SK-N-SH (cell line): Measurements from ENCODE around the gene EIF4E1B. TPM values are rescaled to one million over a fixed set of nuclear protein-coding genes. Genes with fewer than 3 reads are reported as not detected.

ENCODE experiments used
- CTCF ChIA-PET: fragments of 300-600, 350-600 bp; formaldehyde crosslinking; extraction: SDS; loops from one replicate; lab custom pipeline; 2021; lab: Yijun Ruan, JAX
- POLR2A ChIA-PET: fragments of 350-600 bp; sonication (Branson Sonifier 250); formaldehyde crosslinking; extraction: SDS; loops from one replicate; lab custom pipeline; 2020; ENCODE audit warnings: antibody characterized with exemption, inconsistent platforms; lab: Yijun Ruan, JAX
- DNase-seq: peaks from one replicate; pipeline ENCODE4 v3.0.0; 2012
- H2AFZ ChIP-seq: fragments of 200-600 bp; sonication (generic); 2 replicates; pipeline ENCODE4 v1.8.1; 2016; ENCODE audit warnings: antibody characterized with exemption, mild to moderate bottlenecking, low read depth
- H3F3A ChIP-seq: fragments of 200-600 bp; sonication (generic); replicated peaks from 2 replicates; pipeline ENCODE3; 2016; ENCODE audit warnings: antibody characterized with exemption, mild to moderate bottlenecking; ENCODE audit not compliant: insufficient read depth
- H3K27ac ChIP-seq, 2 experiments: fragments of 200-500 bp in 1 of 2; fragments of 200-600 bp in 1 of 2; sonication (Bioruptor generic) in 1 of 2; sonication (generic), shearing (Covaris generic) in 1 of 2; 2 replicates each; pipeline versions ENCODE4 v1.5.1 to v1.6.1; 2014 to 2016; ENCODE audit warnings: low read depth in 2 of 2, inconsistent platforms in 1 of 2, low read length in 1 of 2, mild to moderate bottlenecking in 1 of 2, mixed read lengths in 1 of 2
- H3K27me3 ChIP-seq: fragments of 200-600 bp; sonication (generic), shearing (Covaris generic); 2 replicates; pipeline ENCODE4 v1.6.1; 2016; ENCODE audit warnings: mixed run types; ENCODE audit not compliant: insufficient read depth
- H3K36me3 ChIP-seq, 2 experiments: fragments of 200-500 bp in 1 of 2; fragments of 200-600 bp in 1 of 2; sonication (Bioruptor generic) in 1 of 2; sonication (generic) in 1 of 2; replicated peaks in 1 of 2; 2 replicates each; pipeline versions ENCODE3 to v1.5.1; 2014 to 2016; ENCODE audit warnings: low read length in 1 of 2, mild to moderate bottlenecking in 1 of 2; ENCODE audit not compliant: insufficient read depth in 2 of 2, control insufficient read depth in 1 of 2
- H3K4me1 ChIP-seq, 2 experiments: fragments of 200-500 bp in 1 of 2; fragments of 200-600 bp in 1 of 2; sonication (Bioruptor generic) in 1 of 2; sonication (generic), shearing (Covaris generic) in 1 of 2; 2 replicates each; pipeline versions ENCODE4 v1.5.1 to v1.6.1; 2014 to 2016; ENCODE audit warnings: low read depth in 1 of 2, low read length in 1 of 2, mixed run types in 1 of 2; ENCODE audit not compliant: insufficient read depth in 2 of 2, control insufficient read depth in 1 of 2
- H3K4me2 ChIP-seq: fragments of 200-600 bp; sonication (generic), shearing (Covaris generic); 2 replicates; pipeline ENCODE4 v1.6.1; 2017; ENCODE audit warnings: mixed run types
- H3K4me3 ChIP-seq, 2 experiments: fragments of 200-500 bp in 1 of 2; fragments of 200-600 bp in 1 of 2; sonication (Bioruptor generic) in 1 of 2; sonication (generic), shearing (Covaris generic) in 1 of 2; 2 replicates each; pipeline versions ENCODE4 v1.5.1 to v1.8.1; 2014 to 2016; ENCODE audit warnings: low read depth in 2 of 2, inconsistent platforms in 1 of 2, low read length in 1 of 2, mild to moderate bottlenecking in 1 of 2, mixed read lengths in 1 of 2, moderate library complexity in 1 of 2
- H3K79me2 ChIP-seq: fragments of 200-600 bp; sonication (generic); 2 replicates; pipeline ENCODE4 v1.8.1; 2017; ENCODE audit warnings: mild to moderate bottlenecking; ENCODE audit not compliant: insufficient read depth
- H3K9ac ChIP-seq: fragments of 200-600 bp; sonication (generic); 2 replicates; pipeline ENCODE4 v1.6.1; 2017; ENCODE audit warnings: mixed run types
- H3K9me2 ChIP-seq: fragments of 200-600 bp; sonication (generic); 2 replicates; pipeline ENCODE4 v1.6.1; 2017; ENCODE audit warnings: mixed run types
- H3K9me3 ChIP-seq: fragments of 200-600 bp; sonication (generic); 2 replicates; pipeline ENCODE4 v1.6.1; 2017; ENCODE audit warnings: mixed run types, mild to moderate bottlenecking, moderate library complexity
- H4K20me1 ChIP-seq: fragments of 200-600 bp; sonication (generic); 2 replicates; pipeline ENCODE4 v1.6.1; 2017; ENCODE audit warnings: mild to moderate bottlenecking, mixed run types; ENCODE audit not compliant: insufficient read depth
- EP300 ChIP-seq, 2 experiments: IDR thresholded peaks; 2 replicates each; pipeline versions ENCODE4 v1.4.0 to v1.6.1; 2012; ENCODE audit warnings: borderline replicate concordance in 1 of 2, low read depth in 1 of 2, low read length in 1 of 2
- EZH2phosphoT487 ChIP-seq: fragments of 200-600 bp; sonication (generic); IDR thresholded peaks from 2 replicates; pipeline ENCODE4 v1.6.1; 2017; ENCODE audit warnings: low read depth, mixed run types, mild to moderate bottlenecking, antibody characterized with exemption, moderate library complexity, borderline replicate concordance
- GABPA ChIP-seq: IDR thresholded peaks from 2 replicates; pipeline ENCODE4 v1.4.0; 2012; ENCODE audit warnings: low read depth, mild to moderate bottlenecking
- GATA2 ChIP-seq: sonication (generic); formaldehyde crosslinking; IDR thresholded peaks from 2 replicates; pipeline ENCODE4 v1.5.0; 2020; ENCODE audit warnings: mild to moderate bottlenecking, missing genetic modification reagents
- JUND ChIP-seq: IDR thresholded peaks from 2 replicates; pipeline ENCODE4 v1.4.0; 2012
- RXRA ChIP-seq: IDR thresholded peaks from 2 replicates; pipeline ENCODE4 v1.4.0; 2012; ENCODE audit warnings: low read depth, mild to moderate bottlenecking, borderline replicate concordance
- SIN3A ChIP-seq: IDR thresholded peaks from 2 replicates; pipeline ENCODE4 v1.6.1; 2012; ENCODE audit warnings: low read depth, mild to moderate bottlenecking, low read length, moderate library complexity, borderline replicate concordance
- TCF12 ChIP-seq: IDR thresholded peaks from 2 replicates; pipeline ENCODE4 v1.4.0; 2012
- TEAD4 ChIP-seq: IDR thresholded peaks from 2 replicates; pipeline ENCODE4 v1.4.0; 2012; ENCODE audit warnings: mild to moderate bottlenecking, borderline replicate concordance; ENCODE audit not compliant: insufficient read depth
- YY1 ChIP-seq: IDR thresholded peaks from 2 replicates; pipeline ENCODE4 v1.4.0; 2012; ENCODE audit warnings: low read depth, mild to moderate bottlenecking
- WGBS: methylation state at CpG from one replicate; pipeline ENCODE4 v1.1.6; 2017; ENCODE audit warnings: low lambda C conversion rate; 5-methylcytosine and 5-hydroxymethylcytosine counted together
- polyA plus RNA-seq, 3 experiments: library from polyadenylated mRNA; depleted of rRNA; stranded (reverse); fragments of >200 nt; gene quantifications; 2 replicates each; pipeline ENCODE4 v1.2.3, GENCODE V29; 2012
- TF ChIP-seq, protein P1 (sequence below): IDR thresholded peaks from 2 replicates; pipeline ENCODE4 v1.6.1; 2012; ENCODE audit warnings: mild to moderate bottlenecking, low read depth, low read length, moderate library complexity
- TF ChIP-seq, protein P2 (sequence below): fragments of 150-350 bp; IDR thresholded peaks from 2 replicates; pipeline ENCODE4 v1.6.1; 2016; ENCODE audit warnings: mild to moderate bottlenecking, low read depth, low read length
- TF ChIP-seq, protein P3 (sequence below): IDR thresholded peaks from 2 replicates; pipeline ENCODE4; 2012

The EIF4E1B gene
- polyA plus RNA-seq, 1 of the 3 experiments (the other 2 are of a cell fraction), result not detected

DNA sequence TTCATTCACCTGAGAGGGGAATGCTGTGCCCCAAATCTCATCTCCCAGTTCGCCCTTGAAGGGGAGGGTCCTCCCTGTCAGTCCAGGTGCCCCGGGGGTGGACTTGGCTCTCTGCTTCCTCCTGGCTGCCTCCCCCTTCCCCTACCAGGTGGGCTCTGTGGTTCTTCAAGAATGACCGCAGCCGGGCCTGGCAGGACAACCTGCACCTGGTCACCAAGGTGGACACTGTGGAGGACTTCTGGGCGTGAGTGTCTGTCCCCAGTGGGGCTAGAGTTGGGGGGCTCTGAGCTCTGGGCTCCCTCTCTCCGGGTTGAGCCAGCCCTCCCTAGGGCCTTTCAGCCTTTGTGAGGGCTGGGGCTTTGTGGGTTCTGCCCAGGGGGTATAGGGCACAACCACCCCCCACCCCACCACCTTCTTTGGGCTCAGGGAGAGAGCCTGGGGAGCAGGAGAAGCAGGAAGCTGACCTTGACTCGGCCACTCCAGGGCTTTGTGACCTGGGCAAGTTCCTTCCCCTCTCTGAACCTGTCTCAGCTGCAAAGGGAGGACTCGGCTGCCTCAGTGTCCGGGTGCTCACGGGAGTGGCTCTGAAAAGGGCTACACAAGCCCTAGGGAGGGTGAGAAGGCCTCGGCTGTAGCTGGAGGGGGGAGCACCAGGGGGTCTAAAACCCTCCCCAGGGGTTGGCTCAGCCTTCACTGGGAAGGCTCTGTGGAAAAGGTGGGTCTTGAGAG, 13.2 kb downstream of the EIF4E1B start (continued):
- TF ChIP-seq, protein P1, sequence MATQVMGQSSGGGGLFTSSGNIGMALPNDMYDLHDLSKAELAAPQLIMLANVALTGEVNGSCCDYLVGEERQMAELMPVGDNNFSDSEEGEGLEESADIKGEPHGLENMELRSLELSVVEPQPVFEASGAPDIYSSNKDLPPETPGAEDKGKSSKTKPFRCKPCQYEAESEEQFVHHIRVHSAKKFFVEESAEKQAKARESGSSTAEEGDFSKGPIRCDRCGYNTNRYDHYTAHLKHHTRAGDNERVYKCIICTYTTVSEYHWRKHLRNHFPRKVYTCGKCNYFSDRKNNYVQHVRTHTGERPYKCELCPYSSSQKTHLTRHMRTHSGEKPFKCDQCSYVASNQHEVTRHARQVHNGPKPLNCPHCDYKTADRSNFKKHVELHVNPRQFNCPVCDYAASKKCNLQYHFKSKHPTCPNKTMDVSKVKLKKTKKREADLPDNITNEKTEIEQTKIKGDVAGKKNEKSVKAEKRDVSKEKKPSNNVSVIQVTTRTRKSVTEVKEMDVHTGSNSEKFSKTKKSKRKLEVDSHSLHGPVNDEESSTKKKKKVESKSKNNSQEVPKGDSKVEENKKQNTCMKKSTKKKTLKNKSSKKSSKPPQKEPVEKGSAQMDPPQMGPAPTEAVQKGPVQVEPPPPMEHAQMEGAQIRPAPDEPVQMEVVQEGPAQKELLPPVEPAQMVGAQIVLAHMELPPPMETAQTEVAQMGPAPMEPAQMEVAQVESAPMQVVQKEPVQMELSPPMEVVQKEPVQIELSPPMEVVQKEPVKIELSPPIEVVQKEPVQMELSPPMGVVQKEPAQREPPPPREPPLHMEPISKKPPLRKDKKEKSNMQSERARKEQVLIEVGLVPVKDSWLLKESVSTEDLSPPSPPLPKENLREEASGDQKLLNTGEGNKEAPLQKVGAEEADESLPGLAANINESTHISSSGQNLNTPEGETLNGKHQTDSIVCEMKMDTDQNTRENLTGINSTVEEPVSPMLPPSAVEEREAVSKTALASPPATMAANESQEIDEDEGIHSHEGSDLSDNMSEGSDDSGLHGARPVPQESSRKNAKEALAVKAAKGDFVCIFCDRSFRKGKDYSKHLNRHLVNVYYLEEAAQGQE, result no peak
- TF ChIP-seq TEAD4 (no peak), RXRA (no peak), GABPA (no peak), GATA2 (CRISPR knock-in tag) (no peak), YY1 (no peak)

DNA sequence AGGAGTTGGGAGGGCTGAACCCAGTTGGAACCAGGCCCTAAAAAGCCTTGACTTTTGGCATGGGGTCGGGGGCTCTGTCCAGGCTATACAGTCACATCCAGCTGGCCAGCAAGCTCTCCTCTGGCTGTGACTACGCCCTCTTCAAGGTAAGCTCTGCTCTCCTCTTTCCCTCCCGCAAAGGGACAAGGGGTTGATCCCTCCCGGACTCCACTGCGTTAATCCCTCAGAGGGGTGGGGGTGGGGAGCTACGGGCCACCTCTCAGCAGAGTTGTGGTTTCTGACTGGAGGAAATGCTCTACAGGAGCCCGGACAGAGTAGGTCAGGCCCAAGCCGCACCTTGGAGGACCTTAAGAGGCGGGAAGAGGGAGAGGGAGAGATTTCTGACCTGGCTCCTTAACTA, 13.8 kb downstream of the EIF4E1B start:
- no peaks in the 10 kb centered on the region for H3F3A ChIP-seq
- H4K20me1 ChIP-seq, result peaks cover 7% of the 10 kb centered on the region; the same call in 1 of the 2 replicates
- H3K27ac ChIP-seq, result no peak overlapping the region
- ChIA-PET CTCF (interaction anchor here (5.8 kb wide), 1 partner anchor 71 kb away, joined by 38 read pairs; no protein-coding TSS in a partner anchor), POLR2A (no interaction called here)
- no peaks in the 10 kb centered on the region for H3K9me3 ChIP-seq
- H3K9me2 ChIP-seq, result no peaks in the 10 kb centered on the region
- H3K9ac ChIP-seq, result no peak overlapping the region
- peaks cover 20% of the 10 kb centered on the region for H3K79me2 ChIP-seq
- H3K4me3 ChIP-seq, result no peak overlapping the region
- DNase-seq, result no peak
- peaks cover 4 to 17% of the 10 kb centered on the region in 2 experiments; a peak in 2 of 4 replicates for H3K4me1 ChIP-seq
- 69% methylated on average over 6 of the region's 9 CpGs for WGBS
- H3K27me3 ChIP-seq, result no peaks in the 10 kb centered on the region
- H3K4me2 ChIP-seq, result no peak overlapping the region
- H3K36me3 ChIP-seq, result no peaks in the 10 kb centered on the region
- no peak for TF ChIP-seq GABPA
- TF ChIP-seq SIN3A, result no peak
- no peak for TF ChIP-seq EP300 (IDR thresholded peaks at IDR 0.05; ENCODE audit: borderline replicate concordance in 1 of 2, low read depth in 1 of 2, low read length in 1 of 2)
- TF ChIP-seq, protein P2, sequence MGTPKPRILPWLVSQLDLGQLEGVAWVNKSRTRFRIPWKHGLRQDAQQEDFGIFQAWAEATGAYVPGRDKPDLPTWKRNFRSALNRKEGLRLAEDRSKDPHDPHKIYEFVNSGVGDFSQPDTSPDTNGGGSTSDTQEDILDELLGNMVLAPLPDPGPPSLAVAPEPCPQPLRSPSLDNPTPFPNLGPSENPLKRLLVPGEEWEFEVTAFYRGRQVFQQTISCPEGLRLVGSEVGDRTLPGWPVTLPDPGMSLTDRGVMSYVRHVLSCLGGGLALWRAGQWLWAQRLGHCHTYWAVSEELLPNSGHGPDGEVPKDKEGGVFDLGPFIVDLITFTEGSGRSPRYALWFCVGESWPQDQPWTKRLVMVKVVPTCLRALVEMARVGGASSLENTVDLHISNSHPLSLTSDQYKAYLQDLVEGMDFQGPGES, result no peak
- no peak for TF ChIP-seq YY1
- TF ChIP-seq EZH2phosphoT487, result no peak
- TF ChIP-seq TCF12, result no peak
- no peak for TF ChIP-seq JUND
- TF ChIP-seq, protein P3, sequence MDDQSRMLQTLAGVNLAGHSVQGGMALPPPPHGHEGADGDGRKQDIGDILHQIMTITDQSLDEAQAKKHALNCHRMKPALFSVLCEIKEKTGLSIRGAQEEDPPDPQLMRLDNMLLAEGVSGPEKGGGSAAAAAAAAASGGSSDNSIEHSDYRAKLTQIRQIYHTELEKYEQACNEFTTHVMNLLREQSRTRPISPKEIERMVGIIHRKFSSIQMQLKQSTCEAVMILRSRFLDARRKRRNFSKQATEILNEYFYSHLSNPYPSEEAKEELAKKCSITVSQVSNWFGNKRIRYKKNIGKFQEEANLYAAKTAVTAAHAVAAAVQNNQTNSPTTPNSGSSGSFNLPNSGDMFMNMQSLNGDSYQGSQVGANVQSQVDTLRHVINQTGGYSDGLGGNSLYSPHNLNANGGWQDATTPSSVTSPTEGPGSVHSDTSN, result no peak
- TF ChIP-seq, all 33 proteins: peak for 0
- H2AFZ ChIP-seq, result no peak overlapping the region
